NB4 (cell line): ENCODE results near the gene LRRC4.

Experiments used
- MAX ChIP-seq: IDR thresholded peaks from 2 replicates; pipeline ENCODE4 v1.6.1; 2011; ENCODE audit warnings: low read depth, low read length
- MYC ChIP-seq: IDR thresholded peaks from 2 replicates; pipeline ENCODE4 v1.6.1; 2011; ENCODE audit warnings: low read depth, low read length
- POLR2A ChIP-seq: IDR thresholded peaks from 2 replicates; pipeline ENCODE4 v1.6.1; 2011; ENCODE audit warnings: mild to moderate bottlenecking; ENCODE audit not compliant: insufficient read length; ENCODE audit errors: extremely low read depth
- TF ChIP-seq, protein P1 (sequence below): IDR thresholded peaks from one replicate; pipeline ENCODE4 v1.5.1; 2012; ENCODE audit warnings: low read depth, low read length

- TF ChIP-seq, protein P1, sequence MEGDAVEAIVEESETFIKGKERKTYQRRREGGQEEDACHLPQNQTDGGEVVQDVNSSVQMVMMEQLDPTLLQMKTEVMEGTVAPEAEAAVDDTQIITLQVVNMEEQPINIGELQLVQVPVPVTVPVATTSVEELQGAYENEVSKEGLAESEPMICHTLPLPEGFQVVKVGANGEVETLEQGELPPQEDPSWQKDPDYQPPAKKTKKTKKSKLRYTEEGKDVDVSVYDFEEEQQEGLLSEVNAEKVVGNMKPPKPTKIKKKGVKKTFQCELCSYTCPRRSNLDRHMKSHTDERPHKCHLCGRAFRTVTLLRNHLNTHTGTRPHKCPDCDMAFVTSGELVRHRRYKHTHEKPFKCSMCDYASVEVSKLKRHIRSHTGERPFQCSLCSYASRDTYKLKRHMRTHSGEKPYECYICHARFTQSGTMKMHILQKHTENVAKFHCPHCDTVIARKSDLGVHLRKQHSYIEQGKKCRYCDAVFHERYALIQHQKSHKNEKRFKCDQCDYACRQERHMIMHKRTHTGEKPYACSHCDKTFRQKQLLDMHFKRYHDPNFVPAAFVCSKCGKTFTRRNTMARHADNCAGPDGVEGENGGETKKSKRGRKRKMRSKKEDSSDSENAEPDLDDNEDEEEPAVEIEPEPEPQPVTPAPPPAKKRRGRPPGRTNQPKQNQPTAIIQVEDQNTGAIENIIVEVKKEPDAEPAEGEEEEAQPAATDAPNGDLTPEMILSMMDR, result no peak
- TF ChIP-seq POLR2A (no peak), MYC (no peak), MAX (no peak)
Observed at GRCh38 chr7:128025380-128025779, 5.9 kb downstream of the LRRC4 start.
